Measurements from ENCODE around the gene ATP9A. TPM values are rescaled to one million over a fixed set of nuclear protein-coding genes. Genes with fewer than 3 reads are reported as not detected.
A peak's percentile ranks its signal among the peaks of the same experiment; 100 is the strongest.

ATP9A gene
- total and polyA plus RNA-seq, 10 of the 15 experiments (the other 5 are each of a cell fraction or from before 2014, with no cell fraction given): 0.03 to 0.81 (median 0.14) TPM

DNA sequence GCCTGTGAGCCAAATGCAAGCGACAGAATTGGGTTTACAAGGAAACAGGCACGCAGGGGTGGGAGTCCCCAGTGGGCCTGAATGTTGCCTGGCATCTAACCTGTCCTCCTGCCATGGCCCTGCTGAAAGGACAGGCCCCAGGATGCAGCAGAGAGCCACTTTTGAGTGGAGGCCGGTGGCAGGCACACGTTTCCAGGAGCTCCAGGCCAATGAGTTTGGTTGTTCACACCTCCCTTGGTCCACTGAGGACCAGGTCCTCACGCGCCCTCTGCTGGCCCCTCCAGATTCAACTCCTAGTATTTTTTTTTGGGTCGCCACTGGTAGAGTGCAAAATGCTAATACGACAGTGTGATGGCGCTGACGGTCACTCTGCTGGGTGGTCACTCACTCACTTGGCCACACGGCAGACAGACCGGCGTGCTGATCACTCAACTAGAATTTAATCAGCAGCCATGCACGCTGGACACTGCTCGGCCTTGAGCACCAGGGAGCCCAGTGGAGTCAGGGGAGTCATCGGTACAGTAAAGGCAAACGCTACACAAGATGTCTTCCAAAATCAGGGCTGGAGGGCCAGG is 143.9 kb downstream of the ATP9A start:
- Histone ChIP-seq H3K4me1 (ENCODE audit: control insufficient read depth, insufficient read depth, low read length) (peaks cover 22% of the 10 kb centered on the region), H3K9me3 (replicated peaks; ENCODE audit: control insufficient read depth, insufficient read depth, low read length) (no peaks in the 10 kb centered on the region; the same call in 1 of the 3 replicates), H2AFZ (ENCODE audit: control insufficient read depth, low read depth, low read length) (peak overlapping the region; percentile 50), H3K4me2 (ENCODE audit: control insufficient read depth, insufficient read depth) (no peak overlapping the region), H3K4me3 (no peak overlapping the region), H3K27ac (ENCODE audit: control insufficient read depth, insufficient read depth) (no peak overlapping the region), H3K79me2 (ENCODE audit: control insufficient read depth, insufficient read depth, low read length) (no peaks in the 10 kb centered on the region), H3K36me3 (ENCODE audit: control insufficient read depth in 2 of 2, insufficient read depth in 2 of 2, low read length in 1 of 2) (no peaks in the 10 kb centered on the region), H4K20me1 (ENCODE audit: control insufficient read depth, insufficient read depth) (no peaks in the 10 kb centered on the region), H3K27me3 (replicated peaks in 1 of 2; ENCODE audit: control insufficient read depth in 2 of 2, insufficient read depth in 2 of 2, low read length in 1 of 2) (no peaks in the 10 kb centered on the region; a peak in 1 of 4 replicates), H3K9ac (ENCODE audit: control insufficient read depth, insufficient read depth, low read length) (no peak overlapping the region)
- BruUV-seq (replicated peaks): no TSS peak
- intact Hi-C loops (cut with micrococcal nuclease; ENCODE audit: unreplicated experiment): loop anchor here (1.0 to 5.0 kb wide), 2 partner anchors 252 to 642 kb away; no protein-coding TSS in a partner anchor
- SMC1A ChIA-PET (ENCODE audit: uncharacterized antibody, unreplicated experiment): interaction anchor here (1.0 to 2.0 kb wide), 6 partner anchors 13 to 637 kb away, joined by 3 to 5 read pairs (median 4); no protein-coding TSS in a partner anchor
- RAD21 ChIA-PET (ENCODE audit: unreplicated experiment): interaction anchor here (0.8 to 3.1 kb wide), 6 partner anchors 29 to 637 kb away, joined by 4 to 12 read pairs (median 6); no protein-coding TSS in a partner anchor
- 33% methylated on average over 17 of the region's 17 CpGs for WGBS (ENCODE audit: insufficient coverage, insufficient replicate concordance, low lambda C conversion rate, missing lambda C conversion rate)
- ATAC-seq (peak; percentile 83), FAIRE-seq (peak; percentile 82), DNase-seq (ENCODE audit: low read depth, low spot score) (no peak)
- in situ Hi-C loops (cut with MboI): loop anchor here (10.0 kb wide), 1 partner anchor 639 kb away; no protein-coding TSS in a partner anchor
- POLR2A ChIA-PET: no interaction called here
- CTCF ChIA-PET: interaction anchor here (0.6 to 2.4 kb wide), 11 partner anchors 12 to 636 kb away, joined by 3 to 11 read pairs (median 3); no protein-coding TSS in a partner anchor
- TF ChIP-seq RFX5 (IDR thresholded peaks at IDR 0.05; ENCODE audit: low read depth, low read length) (no peak), PML (IDR thresholded peaks at IDR 0.05; ENCODE audit: low read length) (no peak), PAX8 (IDR thresholded peaks at IDR 0.05) (no peak), SUPT20H (IDR thresholded peaks at IDR 0.05; ENCODE audit: borderline replicate concordance, control insufficient read depth, low read depth, low read length) (no peak), CREB1 (IDR thresholded peaks at IDR 0.05; ENCODE audit: low read depth) (no peak), POLR2AphosphoS5 (IDR thresholded peaks at IDR 0.05; ENCODE audit: low read length) (no peak), ZNF384 (IDR thresholded peaks at IDR 0.05; ENCODE audit: borderline replicate concordance, low read depth, low read length) (peak; percentile 19; the same call in 1 of the 2 replicates), NBN (IDR thresholded peaks at IDR 0.05) (no peak), FOXM1 (IDR thresholded peaks at IDR 0.05; ENCODE audit: low read depth, low read length) (no peak), YBX1 (IDR thresholded peaks at IDR 0.05) (no peak), SMC3 (IDR thresholded peaks at IDR 0.05; ENCODE audit: borderline replicate concordance, low read length) (peak; percentile 86), EP300 (IDR thresholded peaks at IDR 0.05; ENCODE audit: borderline replicate concordance in 1 of 2, control insufficient read depth in 1 of 2, low read depth in 2 of 2, low read length in 2 of 2) (no peak), KDM1A (IDR thresholded peaks at IDR 0.05; ENCODE audit: borderline replicate concordance) (no peak), STAT3 (IDR thresholded peaks at IDR 0.05; ENCODE audit: low read depth, low read length) (no peak), IKZF2 (IDR thresholded peaks at IDR 0.05) (no peak), MEF2B (IDR thresholded peaks at IDR 0.05; ENCODE audit: partially characterized antibody, poor library complexity, severe bottlenecking) (no peak)
- TF ChIP-seq, protein P1, sequence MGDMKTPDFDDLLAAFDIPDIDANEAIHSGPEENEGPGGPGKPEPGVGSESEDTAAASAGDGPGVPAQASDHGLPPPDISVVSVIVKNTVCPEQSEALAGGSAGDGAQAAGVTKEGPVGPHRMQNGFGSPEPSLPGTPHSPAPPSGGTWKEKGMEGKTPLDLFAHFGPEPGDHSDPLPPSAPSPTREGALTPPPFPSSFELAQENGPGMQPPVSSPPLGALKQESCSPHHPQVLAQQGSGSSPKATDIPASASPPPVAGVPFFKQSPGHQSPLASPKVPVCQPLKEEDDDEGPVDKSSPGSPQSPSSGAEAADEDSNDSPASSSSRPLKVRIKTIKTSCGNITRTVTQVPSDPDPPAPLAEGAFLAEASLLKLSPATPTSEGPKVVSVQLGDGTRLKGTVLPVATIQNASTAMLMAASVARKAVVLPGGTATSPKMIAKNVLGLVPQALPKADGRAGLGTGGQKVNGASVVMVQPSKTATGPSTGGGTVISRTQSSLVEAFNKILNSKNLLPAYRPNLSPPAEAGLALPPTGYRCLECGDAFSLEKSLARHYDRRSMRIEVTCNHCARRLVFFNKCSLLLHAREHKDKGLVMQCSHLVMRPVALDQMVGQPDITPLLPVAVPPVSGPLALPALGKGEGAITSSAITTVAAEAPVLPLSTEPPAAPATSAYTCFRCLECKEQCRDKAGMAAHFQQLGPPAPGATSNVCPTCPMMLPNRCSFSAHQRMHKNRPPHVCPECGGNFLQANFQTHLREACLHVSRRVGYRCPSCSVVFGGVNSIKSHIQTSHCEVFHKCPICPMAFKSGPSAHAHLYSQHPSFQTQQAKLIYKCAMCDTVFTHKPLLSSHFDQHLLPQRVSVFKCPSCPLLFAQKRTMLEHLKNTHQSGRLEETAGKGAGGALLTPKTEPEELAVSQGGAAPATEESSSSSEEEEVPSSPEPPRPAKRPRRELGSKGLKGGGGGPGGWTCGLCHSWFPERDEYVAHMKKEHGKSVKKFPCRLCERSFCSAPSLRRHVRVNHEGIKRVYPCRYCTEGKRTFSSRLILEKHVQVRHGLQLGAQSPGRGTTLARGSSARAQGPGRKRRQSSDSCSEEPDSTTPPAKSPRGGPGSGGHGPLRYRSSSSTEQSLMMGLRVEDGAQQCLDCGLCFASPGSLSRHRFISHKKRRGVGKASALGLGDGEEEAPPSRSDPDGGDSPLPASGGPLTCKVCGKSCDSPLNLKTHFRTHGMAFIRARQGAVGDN (IDR thresholded peaks at IDR 0.05): no peak
- TF ChIP-seq, protein P2, sequence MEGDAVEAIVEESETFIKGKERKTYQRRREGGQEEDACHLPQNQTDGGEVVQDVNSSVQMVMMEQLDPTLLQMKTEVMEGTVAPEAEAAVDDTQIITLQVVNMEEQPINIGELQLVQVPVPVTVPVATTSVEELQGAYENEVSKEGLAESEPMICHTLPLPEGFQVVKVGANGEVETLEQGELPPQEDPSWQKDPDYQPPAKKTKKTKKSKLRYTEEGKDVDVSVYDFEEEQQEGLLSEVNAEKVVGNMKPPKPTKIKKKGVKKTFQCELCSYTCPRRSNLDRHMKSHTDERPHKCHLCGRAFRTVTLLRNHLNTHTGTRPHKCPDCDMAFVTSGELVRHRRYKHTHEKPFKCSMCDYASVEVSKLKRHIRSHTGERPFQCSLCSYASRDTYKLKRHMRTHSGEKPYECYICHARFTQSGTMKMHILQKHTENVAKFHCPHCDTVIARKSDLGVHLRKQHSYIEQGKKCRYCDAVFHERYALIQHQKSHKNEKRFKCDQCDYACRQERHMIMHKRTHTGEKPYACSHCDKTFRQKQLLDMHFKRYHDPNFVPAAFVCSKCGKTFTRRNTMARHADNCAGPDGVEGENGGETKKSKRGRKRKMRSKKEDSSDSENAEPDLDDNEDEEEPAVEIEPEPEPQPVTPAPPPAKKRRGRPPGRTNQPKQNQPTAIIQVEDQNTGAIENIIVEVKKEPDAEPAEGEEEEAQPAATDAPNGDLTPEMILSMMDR (IDR thresholded peaks at IDR 0.05 in 2 of 3, conservative IDR thresholded peaks at IDR 0.05 in 1 of 3; ENCODE audit: control insufficient read depth in 2 of 3, extremely low read depth in 1 of 3, insufficient read depth in 1 of 3, low read depth in 3 of 3, low read length in 3 of 3): peak; percentile 72 to 82 (median 80); a peak in 5 of 6 replicates

Measured in GM12878 (cell line).